DND-41 (cell line): ENCODE data around the gene ZNF608.

Source experiments
- EZH2 ChIP-seq: IDR thresholded peaks from 3 replicates; pipeline ENCODE4 v1.6.1; 2012; ENCODE audit warnings: borderline replicate concordance, low read depth, mild to moderate bottlenecking, moderate library complexity, low read length, inconsistent platforms; ENCODE audit not compliant: severe bottlenecking
- TF ChIP-seq, protein P1 (sequence below): IDR thresholded peaks from 2 replicates; pipeline ENCODE4 v1.5.1; 2012; ENCODE audit warnings: borderline replicate concordance, low read length, moderate library complexity, mild to moderate bottlenecking; ENCODE audit not compliant: poor library complexity, severe bottlenecking; ENCODE audit errors: extremely low read depth

- TF ChIP-seq, protein P1, sequence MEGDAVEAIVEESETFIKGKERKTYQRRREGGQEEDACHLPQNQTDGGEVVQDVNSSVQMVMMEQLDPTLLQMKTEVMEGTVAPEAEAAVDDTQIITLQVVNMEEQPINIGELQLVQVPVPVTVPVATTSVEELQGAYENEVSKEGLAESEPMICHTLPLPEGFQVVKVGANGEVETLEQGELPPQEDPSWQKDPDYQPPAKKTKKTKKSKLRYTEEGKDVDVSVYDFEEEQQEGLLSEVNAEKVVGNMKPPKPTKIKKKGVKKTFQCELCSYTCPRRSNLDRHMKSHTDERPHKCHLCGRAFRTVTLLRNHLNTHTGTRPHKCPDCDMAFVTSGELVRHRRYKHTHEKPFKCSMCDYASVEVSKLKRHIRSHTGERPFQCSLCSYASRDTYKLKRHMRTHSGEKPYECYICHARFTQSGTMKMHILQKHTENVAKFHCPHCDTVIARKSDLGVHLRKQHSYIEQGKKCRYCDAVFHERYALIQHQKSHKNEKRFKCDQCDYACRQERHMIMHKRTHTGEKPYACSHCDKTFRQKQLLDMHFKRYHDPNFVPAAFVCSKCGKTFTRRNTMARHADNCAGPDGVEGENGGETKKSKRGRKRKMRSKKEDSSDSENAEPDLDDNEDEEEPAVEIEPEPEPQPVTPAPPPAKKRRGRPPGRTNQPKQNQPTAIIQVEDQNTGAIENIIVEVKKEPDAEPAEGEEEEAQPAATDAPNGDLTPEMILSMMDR = no peak
- TF ChIP-seq EZH2 = no peak
Measured at GRCh38 chr5:124755041-124755440, 8.6 kb upstream of the ZNF608 start.
